Natural killer cell treated with Interleukin-12 subunit alpha and Interleukin-12 subunit beta and Interleukin-15 and Interleukin-18, amount 100 ng/mL, for 72 hours (primary cell): Measurements from ENCODE around the gene DHX30. TPM values are rescaled to one million over a fixed set of nuclear protein-coding genes. Genes with fewer than 3 reads are reported as not detected.
A peak's percentile ranks its signal among the peaks of the same experiment; 100 is the strongest.

ENCODE experiments used
- ATAC-seq, 2 donors: fragments of 150-1000 bp; cut with Tn5 transposase in 1 of 2; sonication (Bioruptor Pico), chemical (Tn5 transposase) in 1 of 2; 2 replicates each; pipeline ENCODE4 v1.10.0; 2021
- DNase-seq: peaks from one replicate; pipeline ENCODE4 v3.0.0; 2022; ENCODE audit warnings: low spot score
- H3K27ac Mint-ChIP-seq, 2 donors: 1 replicate in 1 of 2; 2 replicates in 1 of 2; pipeline ENCODE4 v1.8.0; 2022; ENCODE audit warnings: mixed read lengths in 2 of 2, mild to moderate bottlenecking in 1 of 2, moderate library complexity in 1 of 2
- H3K27me3 Mint-ChIP-seq, 2 donors: 1 replicate in 1 of 2; 2 replicates in 1 of 2; pipeline ENCODE4 v1.8.0; 2022; ENCODE audit warnings: mixed read lengths in 2 of 2
- H3K36me3 Mint-ChIP-seq: one replicate; pipeline ENCODE4 v1.8.0; 2022; ENCODE audit warnings: mixed read lengths
- H3K4me1 Mint-ChIP-seq, 2 donors: 1 replicate in 1 of 2; 2 replicates in 1 of 2; pipeline ENCODE4 v1.8.0; 2022; ENCODE audit warnings: low read depth in 2 of 2, mixed read lengths in 2 of 2, mild to moderate bottlenecking in 1 of 2
- H3K4me3 Mint-ChIP-seq: one replicate; pipeline ENCODE4 v1.8.0; 2022; ENCODE audit warnings: mixed read lengths
- H3K9me3 Mint-ChIP-seq: 2 replicates; pipeline ENCODE4 v1.8.0; 2022; ENCODE audit warnings: mixed read lengths
- total RNA-seq, 2 donors: library from RNA; stranded (reverse); gene quantifications; one replicate each; pipeline ENCODE4 v1.2.3, GENCODE V29; 2022

The DHX30 gene
- total RNA-seq, 2 donors from 2014 or later: 101 to 177 TPM

GRCh38 chr3:47852604-47853602, 50.0 kb downstream of the DHX30 start:
- no peaks in the 10 kb centered on the region for H3K4me1 Mint-ChIP-seq
- H3K4me3 Mint-ChIP-seq: no peak overlapping the region
- DNase-seq (no peak), ATAC-seq (no peak)
- no peaks in the 10 kb centered on the region for H3K9me3 Mint-ChIP-seq
- no peaks in the 10 kb centered on the region for H3K27me3 Mint-ChIP-seq
- no peaks in the 10 kb centered on the region for H3K36me3 Mint-ChIP-seq
- peak overlapping the region in 1 of 2 donors; percentile 19 for H3K27ac Mint-ChIP-seq

- ATAC-seq (no peak), DNase-seq (peak; percentile 29)
- no peaks in the 10 kb centered on the region for H3K27me3 Mint-ChIP-seq
- no peaks in the 10 kb centered on the region for H3K4me1 Mint-ChIP-seq
- H3K9me3 Mint-ChIP-seq: no peaks in the 10 kb centered on the region
- no peaks in the 10 kb centered on the region for H3K36me3 Mint-ChIP-seq
- H3K4me3 Mint-ChIP-seq: no peak overlapping the region
- H3K27ac Mint-ChIP-seq: peak overlapping the region in 1 of 2 donors; percentile 15
These were observed 51.3 kb downstream of the DHX30 start for GRCh38 chr3:47854267-47854666.

DNA sequence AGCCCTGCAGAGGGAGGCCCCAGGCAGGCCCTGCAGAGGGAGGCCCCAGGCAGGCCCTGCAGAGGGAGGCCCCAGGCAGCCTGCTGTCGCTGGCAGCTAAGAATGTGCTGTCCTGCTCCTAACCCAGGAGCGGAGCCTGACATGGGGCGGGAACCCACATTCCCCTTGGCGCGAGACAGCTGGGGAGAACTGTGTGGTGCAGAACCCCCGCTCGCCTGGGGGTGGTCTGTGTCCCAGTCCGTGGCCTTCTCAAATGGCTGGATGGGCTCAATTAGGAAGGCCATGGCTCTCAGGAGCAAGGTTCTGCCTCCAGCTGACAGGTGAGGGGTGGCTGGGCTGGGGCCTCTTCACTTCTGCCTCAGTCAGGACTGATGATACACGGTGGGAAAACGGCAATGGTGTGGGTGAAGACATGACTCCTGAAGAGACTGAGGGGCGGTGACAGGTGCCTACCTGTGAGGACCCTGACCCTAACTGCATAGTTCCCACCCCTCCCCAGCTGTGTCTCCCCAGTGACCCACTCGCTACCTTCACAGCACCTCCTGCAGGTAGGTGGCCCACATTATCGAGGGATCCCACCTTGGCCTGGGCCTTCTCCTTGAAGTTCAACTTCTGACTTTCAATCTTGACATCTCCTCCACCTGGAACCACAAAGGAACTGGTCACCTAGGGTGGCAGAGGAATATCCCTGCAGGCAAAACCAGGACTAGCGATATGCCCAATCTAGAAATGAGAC, 52.0 kb downstream of the DHX30 start:
- H3K9me3 Mint-ChIP-seq: no peaks in the 10 kb centered on the region
- DNase-seq: peak; percentile 13
- H3K4me1 Mint-ChIP-seq: no peaks in the 10 kb centered on the region
- no peak overlapping the region for H3K4me3 Mint-ChIP-seq
- no peak overlapping the region for H3K27ac Mint-ChIP-seq
- ATAC-seq: no peak
- no peaks in the 10 kb centered on the region for H3K36me3 Mint-ChIP-seq
- no peaks in the 10 kb centered on the region for H3K27me3 Mint-ChIP-seq

GRCh38 chr3:47855461-47856383, 52.8 kb downstream of the DHX30 start:
- Mint-ChIP-seq H3K4me1 (no peaks in the 10 kb centered on the region), H3K27ac (peak overlapping the region in 1 of 2 donors; percentile 20), H3K27me3 (no peaks in the 10 kb centered on the region), H3K4me3 (no peak overlapping the region), H3K9me3 (no peaks in the 10 kb centered on the region), H3K36me3 (no peaks in the 10 kb centered on the region)
- DNase-seq: peak; percentile 56
- no peak for ATAC-seq

DNA sequence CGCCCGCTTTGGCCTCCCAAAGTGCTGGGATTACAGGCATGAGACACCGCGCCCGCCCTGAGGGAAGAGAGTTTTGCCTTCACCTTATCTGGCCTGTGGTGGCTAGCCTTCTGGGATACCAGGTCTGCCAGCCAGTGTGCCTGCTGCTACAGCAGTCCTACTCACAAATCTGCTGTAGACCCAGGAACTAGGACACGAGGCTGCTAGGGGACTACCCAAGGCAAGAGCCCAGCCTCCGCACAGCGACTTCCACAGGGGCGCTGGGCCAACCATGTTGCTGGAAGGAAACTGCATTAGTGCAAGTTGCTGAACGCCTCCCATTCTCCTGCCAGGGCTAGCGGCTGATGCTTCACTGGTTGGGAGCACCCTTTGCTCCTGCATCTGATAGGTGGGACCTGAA, 53.7 kb downstream of the DHX30 start:
- Mint-ChIP-seq H3K4me3 (no peak overlapping the region), H3K36me3 (no peaks in the 10 kb centered on the region), H3K27me3 (no peaks in the 10 kb centered on the region), H3K4me1 (no peaks in the 10 kb centered on the region), H3K9me3 (no peaks in the 10 kb centered on the region), H3K27ac (no peak overlapping the region)
- DNase-seq: peak; percentile 54
- ATAC-seq: no peak

DNA sequence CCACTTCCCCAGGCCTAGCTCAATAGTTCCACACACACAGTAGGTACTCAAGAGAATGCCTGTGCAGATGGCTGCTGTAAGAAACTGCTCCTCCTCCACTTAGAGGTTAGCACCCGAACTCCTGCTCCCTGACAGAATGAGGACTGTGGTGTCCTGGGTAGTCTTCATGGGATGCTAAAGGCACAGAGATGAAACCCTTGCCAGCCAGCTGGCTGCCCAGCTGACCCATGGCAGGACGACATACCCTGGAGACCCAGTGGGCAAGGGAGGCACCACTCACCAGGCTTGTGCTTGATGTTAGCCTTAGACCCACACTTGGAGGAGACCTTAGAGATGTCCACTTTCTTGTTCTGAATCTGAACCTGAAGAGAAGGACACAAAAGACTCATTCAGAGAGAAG, 54.2 kb downstream of the DHX30 start:
- no peaks in the 10 kb centered on the region for H3K27me3 Mint-ChIP-seq
- no peaks in the 10 kb centered on the region for H3K9me3 Mint-ChIP-seq
- no peaks in the 10 kb centered on the region for H3K4me1 Mint-ChIP-seq
- ATAC-seq (no peak), DNase-seq (peak; percentile 1)
- H3K36me3 Mint-ChIP-seq: no peaks in the 10 kb centered on the region
- H3K27ac Mint-ChIP-seq: no peak overlapping the region
- no peak overlapping the region for H3K4me3 Mint-ChIP-seq

DNA sequence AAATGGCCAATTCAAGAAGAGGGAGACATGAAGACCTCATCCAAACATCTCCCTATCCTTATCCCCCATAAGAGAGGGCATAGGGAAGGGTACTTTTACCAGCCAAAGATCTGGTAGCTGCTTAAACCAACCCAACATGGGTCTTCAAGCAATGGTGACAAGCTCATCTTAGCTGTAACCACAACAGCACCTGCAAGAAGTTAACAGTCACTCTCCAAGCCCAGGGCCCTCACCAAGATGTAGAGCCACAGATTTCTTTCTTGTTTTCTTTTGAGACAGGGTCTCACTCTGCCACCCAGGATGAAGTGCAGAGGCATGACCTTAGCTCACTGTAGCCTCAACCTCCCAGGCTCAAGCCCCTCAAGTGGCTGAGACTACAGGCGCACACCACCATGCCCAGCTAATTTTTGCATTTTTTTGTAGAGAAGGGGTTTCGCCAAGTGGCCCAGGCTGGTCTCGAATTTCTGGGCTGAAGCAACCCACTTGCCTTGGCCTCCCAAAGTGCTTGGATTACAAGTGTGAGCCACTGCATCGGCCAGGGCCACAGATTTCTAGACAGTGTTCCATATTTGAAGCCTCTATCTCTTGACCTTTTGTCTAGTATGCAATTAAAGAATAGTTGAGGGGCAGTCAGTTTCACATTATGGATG, 57.1 kb downstream of the DHX30 start:
- peak; percentile 31 for DNase-seq
- Mint-ChIP-seq H3K27ac (no peak overlapping the region), H3K36me3 (peaks cover 1% of the 10 kb centered on the region), H3K27me3 (no peaks in the 10 kb centered on the region), H3K4me1 (no peaks in the 10 kb centered on the region), H3K4me3 (no peak overlapping the region), H3K9me3 (no peaks in the 10 kb centered on the region)
- ATAC-seq: no peak

GRCh38 chr3:47863391-47864128, 60.6 kb downstream of the DHX30 start:
- DNase-seq (no peak), ATAC-seq (no peak)
- no peak overlapping the region for H3K27ac Mint-ChIP-seq
- H3K9me3 Mint-ChIP-seq: no peaks in the 10 kb centered on the region
- no peaks in the 10 kb centered on the region for H3K4me1 Mint-ChIP-seq
- no peaks in the 10 kb centered on the region for H3K27me3 Mint-ChIP-seq
- H3K4me3 Mint-ChIP-seq: no peak overlapping the region
- peaks cover 12% of the 10 kb centered on the region for H3K36me3 Mint-ChIP-seq

DNA sequence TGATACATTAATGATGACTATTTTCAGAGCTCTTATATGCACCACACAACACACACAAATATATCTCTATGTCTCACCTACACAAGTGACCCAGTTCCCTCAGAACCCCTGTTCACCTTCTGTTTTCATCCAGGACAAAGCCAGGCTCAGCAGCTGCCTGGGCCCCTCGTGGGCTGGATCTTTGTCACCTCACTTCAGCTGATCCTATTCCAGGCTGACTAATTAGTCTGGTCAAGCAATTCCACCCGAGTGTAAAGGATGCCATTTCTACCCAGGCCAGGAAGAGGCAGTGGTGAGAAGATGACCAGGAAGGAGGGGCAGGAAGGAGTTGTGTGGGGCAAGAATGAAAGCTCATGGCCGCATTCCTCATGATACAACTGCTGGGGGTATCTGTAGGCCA, 62.3 kb downstream of the DHX30 start:
- Mint-ChIP-seq H3K36me3 (peaks cover 12% of the 10 kb centered on the region), H3K27ac (peak overlapping the region in 1 of 2 donors; percentile 16)

GRCh38 chr3:47867451-47868044, 64.6 kb downstream of the DHX30 start:
- ATAC-seq (no peak), DNase-seq (no peak)
- H3K9me3 Mint-ChIP-seq: no peaks in the 10 kb centered on the region
- H3K4me1 Mint-ChIP-seq: no peaks in the 10 kb centered on the region
- H3K27ac Mint-ChIP-seq: no peak overlapping the region
- peaks cover 12% of the 10 kb centered on the region for H3K36me3 Mint-ChIP-seq
- no peak overlapping the region for H3K4me3 Mint-ChIP-seq
- no peaks in the 10 kb centered on the region for H3K27me3 Mint-ChIP-seq

More for the DNA sequence above, 62.3 kb downstream of the DHX30 start:
- DNase-seq (no peak), ATAC-seq (no peak)
- no peaks in the 10 kb centered on the region for H3K4me1 Mint-ChIP-seq
- H3K27me3 Mint-ChIP-seq: no peaks in the 10 kb centered on the region
- no peaks in the 10 kb centered on the region for H3K9me3 Mint-ChIP-seq
- no peak overlapping the region for H3K4me3 Mint-ChIP-seq

DNA sequence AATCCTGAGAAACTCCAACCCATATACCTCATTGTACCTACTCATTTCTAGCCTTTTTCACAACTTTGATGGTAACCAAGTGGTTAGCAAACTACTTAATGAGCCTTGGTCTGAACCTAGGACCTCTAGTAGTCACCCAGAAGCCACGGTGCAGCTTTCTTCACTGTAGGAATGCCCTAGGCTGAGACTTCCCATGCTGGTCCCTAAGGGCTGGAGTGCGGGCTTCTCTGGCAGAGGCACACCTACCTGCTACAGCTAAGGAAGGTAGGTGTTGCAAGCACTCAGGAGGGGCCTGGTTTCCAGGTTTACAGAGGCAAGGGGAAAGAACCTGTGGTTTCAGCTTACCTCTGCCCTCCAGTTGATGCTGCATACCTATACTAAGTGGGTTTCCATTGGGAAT, 65.4 kb downstream of the DHX30 start:
- H3K9me3 Mint-ChIP-seq: no peaks in the 10 kb centered on the region
- peaks cover 12% of the 10 kb centered on the region for H3K36me3 Mint-ChIP-seq

GRCh38 chr3:47870156-47870555, 67.2 kb downstream of the DHX30 start:
- DNase-seq (no peak), ATAC-seq (no peak)
- H3K27me3 Mint-ChIP-seq: no peaks in the 10 kb centered on the region
- H3K27ac Mint-ChIP-seq: no peak overlapping the region
- H3K4me3 Mint-ChIP-seq: no peak overlapping the region
- H3K9me3 Mint-ChIP-seq: no peaks in the 10 kb centered on the region
- peaks cover 15% of the 10 kb centered on the region for H3K36me3 Mint-ChIP-seq
- no peaks in the 10 kb centered on the region for H3K4me1 Mint-ChIP-seq

More for the DNA sequence above, 65.4 kb downstream of the DHX30 start:
- no peak for ATAC-seq
- Mint-ChIP-seq H3K4me1 (no peaks in the 10 kb centered on the region), H3K4me3 (no peak overlapping the region), H3K27me3 (no peaks in the 10 kb centered on the region), H3K27ac (no peak overlapping the region)
- no peak for DNase-seq
